Activated CD8-positive, alpha-beta memory T cell treated with anti-CD3 and anti-CD28 coated beads for 1 hour (primary cell): ENCODE data around the gene KIF6.
"Not testable (repeated sequence)": the region's sequence is repeated elsewhere in the genome, so short reads cannot be mapped to it uniquely, and the experiment has no call there.

Source experiments
- DNase-seq, 2 donors: peaks; one replicate each; pipeline ENCODE4 v3.0.0-alpha.2; 2020; ENCODE audit warnings: low read depth in 1 of 2; ENCODE audit errors: extremely low read depth in 1 of 2

The KIF6 gene

DNA sequence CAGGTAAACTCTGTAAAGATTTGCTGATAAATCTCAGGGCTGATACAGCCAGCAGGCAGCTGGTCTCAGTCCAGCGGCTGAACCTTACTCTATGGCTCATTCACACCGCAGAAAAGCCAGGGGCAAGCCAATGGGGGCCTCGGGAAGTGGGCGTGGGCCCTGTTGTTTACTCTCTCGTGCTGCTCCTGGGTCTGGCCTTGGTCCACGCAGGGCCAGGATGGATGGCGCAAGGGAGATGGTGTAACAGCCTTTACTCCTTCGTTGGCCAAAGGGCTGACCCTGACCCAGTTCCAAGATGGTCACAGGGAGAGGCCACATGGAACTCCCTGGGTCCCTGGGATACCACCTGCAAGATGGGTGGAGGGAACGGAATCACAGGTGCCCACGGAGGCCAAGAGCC is 427.1 kb downstream of the KIF6 start:
- DNase-seq, result no peak

DNA sequence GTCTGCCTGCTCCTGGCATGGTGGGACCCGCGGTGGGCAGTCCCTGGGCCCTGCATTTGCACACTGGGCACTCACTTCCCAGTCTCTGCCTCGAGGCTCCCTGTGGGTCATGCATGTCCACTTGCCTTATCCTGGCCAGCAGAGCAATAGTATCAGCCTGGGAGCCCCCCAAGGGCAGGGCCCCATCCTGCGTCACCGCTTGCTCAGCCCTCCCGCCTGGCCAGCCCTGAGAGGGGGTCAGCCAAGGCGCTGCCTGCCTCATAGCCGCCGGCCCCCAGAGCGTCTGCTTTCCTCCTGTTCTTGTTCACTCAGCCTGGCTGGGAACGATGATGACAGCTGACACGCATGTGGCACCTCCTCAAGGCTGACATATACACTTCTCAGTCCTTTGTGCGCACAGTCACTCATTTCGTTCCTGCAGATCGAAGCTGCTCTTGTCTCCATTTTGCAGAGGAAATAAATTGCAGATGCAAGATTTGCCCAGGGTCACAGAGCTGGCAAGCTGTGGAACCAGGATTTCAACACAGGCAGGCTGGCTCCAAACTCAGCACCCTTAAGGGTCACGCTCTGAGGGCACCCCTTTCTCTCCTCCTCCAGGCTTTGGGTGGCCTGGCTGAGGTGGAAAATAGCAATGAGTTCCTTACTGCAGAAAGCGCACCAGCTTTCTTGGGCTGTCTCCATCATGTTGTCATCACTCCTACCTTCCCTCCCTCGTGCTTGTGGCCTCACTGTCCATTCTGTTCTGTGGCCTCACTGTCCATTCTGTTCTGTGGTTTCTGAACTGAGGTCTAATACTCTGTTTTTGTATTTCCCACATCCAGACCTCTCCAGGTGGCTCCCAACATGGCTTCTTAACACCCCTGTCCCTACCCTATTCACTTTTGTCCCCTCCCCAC is 428.2 kb downstream of the KIF6 start:
- DNase-seq, result no peak

GRCh38 chr6:39295611-39296011 is 429.6 kb downstream of the KIF6 start:
- DNase-seq, result no peak

- DNase-seq, result no peak
Observed at GRCh38 chr6:39294899-39295298, 430.3 kb downstream of the KIF6 start.

DNA sequence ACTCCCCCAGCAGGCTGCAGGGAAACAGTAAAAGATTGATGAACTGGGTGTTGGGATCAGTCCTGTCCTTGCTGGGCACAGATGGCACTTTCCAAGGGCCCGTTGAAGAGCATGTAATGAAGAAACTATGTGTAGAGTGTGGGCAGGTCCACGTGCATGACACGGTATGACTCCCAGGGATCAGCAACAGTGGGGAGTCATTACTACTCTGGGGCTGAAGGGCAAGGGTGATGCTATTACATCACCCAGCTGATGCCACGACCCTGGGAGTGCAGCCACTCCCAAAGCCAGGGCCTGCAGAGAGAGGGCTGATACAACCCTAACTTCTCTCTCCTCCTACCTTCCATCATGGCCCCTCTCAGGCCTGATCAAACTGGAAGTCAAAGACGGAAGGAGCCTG is 431.1 kb downstream of the KIF6 start:
- DNase-seq, result no peak

GRCh38 chr6:39292637-39293036 is 432.6 kb downstream of the KIF6 start:
- DNase-seq, result no peak

GRCh38 chr6:39289490-39289889 is 435.7 kb downstream of the KIF6 start:
- no peak for DNase-seq

DNA sequence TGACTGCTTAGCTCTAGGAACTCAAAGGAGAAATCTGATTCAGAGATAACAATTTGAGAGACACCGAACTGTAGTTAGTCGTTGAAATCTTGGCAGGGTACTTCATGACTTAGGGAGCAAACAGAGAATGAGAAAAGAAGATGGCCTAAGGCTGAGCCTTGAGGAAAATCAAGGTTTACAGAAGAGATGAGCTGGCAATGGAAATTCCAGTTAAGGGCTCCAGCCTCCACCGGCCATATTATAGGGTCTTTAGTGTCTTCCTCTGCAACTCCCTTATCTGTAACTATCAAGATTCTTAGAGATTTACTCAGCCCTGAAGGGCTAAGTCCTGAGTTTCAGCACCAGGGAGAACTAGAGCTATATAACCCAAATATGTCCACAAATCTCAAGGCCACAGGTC is 437.6 kb downstream of the KIF6 start:
- no peak for DNase-seq

- DNase-seq, result not testable (repeated sequence)
Observed at GRCh38 chr6:39286596-39286995, 438.6 kb downstream of the KIF6 start.

- DNase-seq, result no peak
Observed at GRCh38 chr6:39282774-39283173, 442.4 kb downstream of the KIF6 start.

GRCh38 chr6:39281312-39281980 is 443.8 kb downstream of the KIF6 start:
- DNase-seq, result no peak

DNA sequence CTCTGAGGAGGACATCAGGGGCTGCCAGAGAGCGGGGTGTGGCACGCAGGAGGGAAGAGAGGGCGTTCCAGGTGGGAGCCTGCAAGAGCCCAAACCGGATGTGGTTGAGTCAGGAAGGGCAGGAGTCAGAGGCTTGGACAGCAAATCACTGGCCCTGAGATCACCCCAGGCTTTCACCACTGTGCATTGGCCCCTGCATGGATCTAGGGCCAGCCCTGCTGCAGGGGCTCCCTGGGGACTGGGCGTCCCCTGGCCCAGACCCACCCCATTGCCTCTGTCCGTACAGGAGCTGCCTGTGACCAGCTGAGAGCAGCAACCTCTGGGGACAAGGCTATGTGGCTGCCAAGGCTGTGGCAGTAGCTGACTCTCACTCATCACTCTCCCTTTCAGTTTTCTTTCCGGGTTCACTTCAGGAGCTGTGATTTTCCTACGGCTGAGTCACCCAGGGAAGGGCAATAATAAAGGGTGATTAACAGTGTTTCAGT is 444.9 kb downstream of the KIF6 start:
- no peak for DNase-seq
